ENCODE data around the gene TIMM13.

- TF ChIP-seq NFRKB (IDR thresholded peaks at IDR 0.05) (no peak), TARDBP (IDR thresholded peaks at IDR 0.05) (no peak), BHLHE40 (IDR thresholded peaks at IDR 0.05; ENCODE audit: borderline replicate concordance) (no peak), SUZ12 (IDR thresholded peaks at IDR 0.05) (no peak), CTBP1 (IDR thresholded peaks at IDR 0.05; ENCODE audit: borderline replicate concordance) (no peak), HDGF (IDR thresholded peaks at IDR 0.05; ENCODE audit: borderline replicate concordance) (no peak), SP1 (IDR thresholded peaks at IDR 0.05) (no peak)
These were observed 37.0 kb upstream of the TIMM13 start for GRCh38 chr19:2464389-2464788.

Data from HEK293T (cell line).